Kidney (tissue), 14 donors: ENCODE results near the gene MACROD1. TPM values are rescaled to one million over a fixed set of nuclear protein-coding genes. Genes with fewer than 3 reads are reported as not detected.

Source experiments
- DNase-seq, 5 donors: peaks; one replicate each; pipeline ENCODE4 v3.0.0-alpha.2; 2013 to 2020
- FAIRE-seq: peaks from 2 replicates; lab custom pipeline; 2012; peaks lifted over from hg19 to GRCh38; lab: Jason Lieb, UNC
- H3K27ac ChIP-seq, 2 donors: one replicate each; pipeline ENCODE4 v1.7.0; 2013; ENCODE audit warnings: low read depth in 2 of 2, low read length in 2 of 2, inconsistent platforms in 1 of 2
- H3K27me3 ChIP-seq: one replicate; pipeline ENCODE4 v1.7.1; 2013; ENCODE audit warnings: low read length, inconsistent platforms; ENCODE audit not compliant: control insufficient read depth, insufficient read depth
- H3K36me3 ChIP-seq, 3 donors: one replicate each; pipeline versions ENCODE4 v1.7.0 to v1.7.1; 2013; ENCODE audit warnings: low read length in 3 of 3, control low read depth in 1 of 3, inconsistent platforms in 1 of 3; ENCODE audit not compliant: insufficient read depth in 3 of 3, control insufficient read depth in 2 of 3
- H3K4me1 ChIP-seq, 3 donors: one replicate each; pipeline versions ENCODE4 v1.7.0 to v1.7.1; 2013; ENCODE audit warnings: low read length in 3 of 3, inconsistent platforms in 1 of 3, low read depth in 1 of 3; ENCODE audit not compliant: control insufficient read depth in 2 of 3, insufficient read depth in 2 of 3
- H3K4me3 ChIP-seq, 3 donors: one replicate each; pipeline versions ENCODE4 v1.7.0 to v1.8.1; 2013; ENCODE audit warnings: low read length in 3 of 3, control low read depth in 1 of 3, inconsistent platforms in 1 of 3
- H3K9ac ChIP-seq, 3 donors: one replicate each; pipeline versions ENCODE4 v1.7.0 to v1.7.1; 2013; ENCODE audit warnings: low read length in 3 of 3, control low read depth in 1 of 3, inconsistent platforms in 1 of 3
- H3K9me3 ChIP-seq, 3 donors: one replicate each; pipeline versions ENCODE4 v1.7.0 to v1.7.1; 2013; ENCODE audit warnings: low read length in 3 of 3, control low read depth in 1 of 3, inconsistent platforms in 1 of 3; ENCODE audit not compliant: control insufficient read depth in 2 of 3, insufficient read depth in 1 of 3
- intact Hi-C: fragments of 100-400 bp; cut with DNase I; formaldehyde crosslinking; loops from one replicate; pipeline ENCODE4 v1.11.1; 2022
- polyA plus RNA-seq: library from polyadenylated mRNA; stranded (reverse); fragments of 350-450 nt; fragmentation: Illumina TruSeq; extraction: RNeasy Lipid Tissue Mini Kit (QIAGEN cat#74804); gene quantifications from one replicate; pipeline ENCODE4 v1.2.3, GENCODE V29; 2014; ENCODE audit warnings: low read depth, low replicate concordance; ENCODE audit not compliant: insufficient read depth
- total RNA-seq: library from RNA; stranded (reverse); fragmentation: NEBNext Ultra II Directional; extraction: Animal tissue kit (Norgen Biotek cat#: 25700); gene quantifications from one replicate; pipeline ENCODE4 v1.2.1, GENCODE V29; 2021
- TF ChIP-seq, protein P1 (sequence below): IDR thresholded peaks from 3 replicates; pipeline ENCODE4 v1.5.1; 2012; ENCODE audit warnings: mild to moderate bottlenecking, moderate library complexity, borderline replicate concordance; ENCODE audit not compliant: insufficient read depth; ENCODE audit errors: extremely low read depth
- donor health status: control.
- donor health status: control.
- donor health status: control.
- donor health status: control.
- donor health status: control.
- donor health status: DM: yes; HTN: yes; CAD: no.
- donor health status: Normal renal cell carcinoma (clear cell type).

MACROD1 gene
- total and polyA plus RNA-seq, 2 donors from 2014 or later: 27.8 to 176 TPM

DNA sequence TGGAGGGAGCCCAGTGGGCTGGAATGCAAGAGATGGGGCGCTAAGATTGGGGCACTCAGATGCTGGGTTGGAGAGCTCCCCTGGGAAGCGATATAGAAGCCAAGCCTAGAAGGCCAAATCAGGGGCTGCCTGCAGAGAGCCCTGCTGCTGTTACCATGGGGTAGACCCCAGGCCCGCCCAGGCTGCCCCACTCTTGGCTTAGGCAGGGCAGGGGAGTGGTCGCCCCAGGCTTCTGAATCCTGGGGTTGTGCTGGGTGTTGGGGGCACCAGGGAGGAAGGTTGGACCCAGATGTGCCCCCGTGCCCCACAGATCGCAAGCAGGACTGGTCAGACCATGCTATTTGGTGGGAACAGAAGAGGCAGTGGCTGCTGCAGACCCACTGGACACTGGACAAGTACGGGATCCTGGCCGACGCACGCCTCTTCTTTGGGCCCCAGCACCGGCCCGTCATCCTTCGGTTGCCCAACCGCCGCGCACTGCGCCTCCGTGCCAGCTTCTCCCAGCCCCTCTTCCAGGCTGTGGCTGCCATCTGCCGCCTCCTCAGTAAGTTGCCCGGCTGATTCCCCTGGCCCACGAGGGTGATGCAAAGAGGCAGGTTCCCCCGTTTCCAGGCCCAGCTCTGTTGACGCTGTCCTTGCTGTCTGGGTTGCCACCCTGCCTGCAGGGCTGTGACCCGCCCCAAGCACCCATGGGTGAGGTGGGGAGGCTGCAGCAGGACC lies 44.5 kb upstream of the MACROD1 start:
- intact Hi-C loops: no loop called here
- TF ChIP-seq, protein P1, sequence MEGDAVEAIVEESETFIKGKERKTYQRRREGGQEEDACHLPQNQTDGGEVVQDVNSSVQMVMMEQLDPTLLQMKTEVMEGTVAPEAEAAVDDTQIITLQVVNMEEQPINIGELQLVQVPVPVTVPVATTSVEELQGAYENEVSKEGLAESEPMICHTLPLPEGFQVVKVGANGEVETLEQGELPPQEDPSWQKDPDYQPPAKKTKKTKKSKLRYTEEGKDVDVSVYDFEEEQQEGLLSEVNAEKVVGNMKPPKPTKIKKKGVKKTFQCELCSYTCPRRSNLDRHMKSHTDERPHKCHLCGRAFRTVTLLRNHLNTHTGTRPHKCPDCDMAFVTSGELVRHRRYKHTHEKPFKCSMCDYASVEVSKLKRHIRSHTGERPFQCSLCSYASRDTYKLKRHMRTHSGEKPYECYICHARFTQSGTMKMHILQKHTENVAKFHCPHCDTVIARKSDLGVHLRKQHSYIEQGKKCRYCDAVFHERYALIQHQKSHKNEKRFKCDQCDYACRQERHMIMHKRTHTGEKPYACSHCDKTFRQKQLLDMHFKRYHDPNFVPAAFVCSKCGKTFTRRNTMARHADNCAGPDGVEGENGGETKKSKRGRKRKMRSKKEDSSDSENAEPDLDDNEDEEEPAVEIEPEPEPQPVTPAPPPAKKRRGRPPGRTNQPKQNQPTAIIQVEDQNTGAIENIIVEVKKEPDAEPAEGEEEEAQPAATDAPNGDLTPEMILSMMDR: no peak
- peak in 1 of 5 donors; percentile 32 for DNase-seq
- peaks cover 0 to 5% (median 0%) of the 10 kb centered on the region in 3 donors for H3K4me1 ChIP-seq
- no peaks in the 10 kb centered on the region for H3K27me3 ChIP-seq
- H3K9ac ChIP-seq: no peak overlapping the region
- peaks cover 0 to 4% (median 0%) of the 10 kb centered on the region in 3 donors for H3K36me3 ChIP-seq
- H3K27ac ChIP-seq: no peak overlapping the region
- H3K4me3 ChIP-seq: no peak overlapping the region
- H3K9me3 ChIP-seq: no peaks in the 10 kb centered on the region
- no peak for FAIRE-seq

DNA sequence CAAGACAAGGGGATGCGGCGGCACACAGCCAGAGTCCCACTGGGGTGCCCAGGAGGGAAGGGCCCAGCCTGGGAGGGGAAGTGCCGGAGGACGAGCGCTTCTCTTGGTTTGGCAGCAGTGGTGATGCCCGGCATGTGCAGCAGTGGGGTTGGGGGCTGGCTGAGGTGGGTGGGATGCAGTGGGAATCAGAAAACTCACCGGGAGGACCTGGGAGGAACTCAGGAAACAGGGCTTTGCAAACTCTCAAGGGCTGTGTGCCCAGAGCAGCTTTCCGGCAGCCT lies 43.6 kb upstream of the MACROD1 start:
- FAIRE-seq: no peak
- DNase-seq: no peak

DNA sequence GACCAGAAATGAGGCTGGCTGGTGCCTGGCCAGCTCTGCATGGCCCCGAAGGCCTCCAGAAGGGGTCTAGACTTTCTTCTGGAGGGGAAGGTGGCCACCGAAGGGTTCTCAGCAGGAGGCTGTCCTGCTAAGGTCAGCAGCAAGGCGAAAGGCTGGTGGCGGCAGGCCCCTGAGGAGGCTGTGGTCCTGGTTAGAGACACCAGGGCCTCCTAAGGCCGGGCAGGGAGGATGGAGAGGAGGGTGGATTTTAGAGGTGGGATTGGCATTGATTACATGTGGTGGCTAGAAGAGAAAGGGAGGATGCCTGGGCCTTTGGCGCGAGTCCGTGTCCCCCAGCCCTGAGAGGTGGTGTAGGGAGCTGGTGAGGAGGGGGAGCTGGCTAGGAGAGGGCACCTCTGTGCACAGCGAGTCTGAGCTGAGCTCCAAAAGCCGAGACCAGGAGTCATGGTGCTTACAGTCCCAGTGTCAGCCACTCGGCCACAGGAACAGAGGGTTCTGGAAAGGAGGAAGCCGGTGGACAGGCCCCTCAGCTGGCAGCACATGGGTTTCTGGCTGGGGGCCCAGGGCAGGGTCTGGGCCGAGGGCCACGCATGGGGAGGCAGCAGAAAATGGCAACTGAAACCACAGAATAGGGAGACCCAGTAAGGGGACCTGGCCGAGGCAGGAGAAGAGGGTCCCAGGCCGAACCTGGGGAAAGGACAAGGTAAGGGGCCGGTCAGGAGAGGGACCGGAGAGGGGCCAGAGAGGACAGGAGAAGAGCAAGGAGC lies 43.1 kb upstream of the MACROD1 start:
- DNase-seq (peak in 1 of 5 donors; percentile 33), FAIRE-seq (no peak)
- intact Hi-C loops: no loop called here
- Histone ChIP-seq H3K4me3 (no peak overlapping the region), H3K4me1 (peaks cover 0 to 5% (median 0%) of the 10 kb centered on the region in 3 donors), H3K36me3 (peaks cover 0 to 9% (median 2%) of the 10 kb centered on the region in 3 donors), H3K27me3 (no peaks in the 10 kb centered on the region), H3K9ac (no peak overlapping the region), H3K27ac (peak overlapping the region; percentile 78 to 88), H3K9me3 (no peaks in the 10 kb centered on the region)
- TF ChIP-seq, protein P1: no peak

More for the DNA sequence above, 43.6 kb upstream of the MACROD1 start:
- intact Hi-C loops: no loop called here
- Histone ChIP-seq H3K9me3 (no peaks in the 10 kb centered on the region), H3K27ac (no peak overlapping the region), H3K27me3 (no peaks in the 10 kb centered on the region), H3K9ac (no peak overlapping the region), H3K36me3 (peaks cover 0 to 5% (median 0%) of the 10 kb centered on the region in 3 donors), H3K4me1 (peaks cover 0 to 5% (median 0%) of the 10 kb centered on the region in 3 donors), H3K4me3 (no peak overlapping the region)
- TF ChIP-seq, protein P1: no peak
